EH (cell line): ENCODE results near the gene ZNF81.
"Not testable (repeated sequence)": the region's sequence is repeated elsewhere in the genome, so short reads cannot be mapped to it uniquely, and the experiment has no call there.

Source experiments
- DNase-seq: peaks from one replicate; pipeline ENCODE4 v3.0.0-alpha.2; 2015; ENCODE audit warnings: low read depth

The ZNF81 gene

DNA sequence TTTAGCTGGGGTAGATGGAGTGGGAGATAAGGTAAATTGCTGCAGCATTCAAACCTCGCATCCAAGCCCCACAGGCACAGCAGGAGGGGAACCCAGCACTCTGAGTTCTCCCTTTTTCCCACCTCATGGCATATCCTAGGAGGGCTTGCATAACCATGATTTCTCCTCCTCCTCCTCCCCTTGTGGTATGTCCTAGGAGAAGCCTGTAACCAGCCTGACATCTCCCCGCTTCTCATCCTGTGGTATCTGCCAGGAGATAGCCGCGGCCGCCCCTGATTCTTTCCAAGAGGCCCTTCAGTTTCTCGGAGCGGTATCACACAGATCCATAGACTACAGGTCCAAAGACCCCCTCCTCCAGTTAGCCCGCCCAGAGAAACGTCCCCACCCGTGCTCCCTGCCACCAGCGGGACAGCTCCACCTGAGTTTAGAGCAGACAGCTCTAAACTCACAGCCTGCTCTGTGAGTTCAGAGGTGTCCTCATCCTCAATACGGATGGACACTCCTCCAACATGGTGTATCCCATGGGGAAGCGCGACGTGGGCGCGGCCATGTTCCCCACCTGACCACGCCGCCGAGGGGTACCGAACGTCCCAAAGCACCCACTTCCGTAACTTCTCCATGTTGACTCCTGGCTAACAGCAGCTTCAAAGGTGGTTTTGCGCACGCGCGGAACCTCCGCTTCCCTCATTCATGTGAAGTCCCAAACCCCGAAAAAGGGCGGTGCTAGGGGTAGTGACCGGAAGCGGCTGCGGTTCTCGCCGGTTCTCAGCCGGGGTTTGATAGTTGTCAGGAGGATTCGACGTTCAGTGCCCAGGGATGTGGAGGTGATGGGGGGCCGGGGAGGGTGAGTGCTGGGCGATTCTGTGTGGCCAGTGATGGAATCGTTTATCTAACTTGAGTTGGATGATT lies at the start of gene ZNF81:
TSS of gene ZNF81 (plus strand) at position 739 of the 909 bp plus-strand sequence. CDS start 9,366 bp downstream, outside the sequence.
- peak; percentile 97 for DNase-seq

- peak; percentile 75 for DNase-seq
Measured at GRCh38 chrX:47796433-47796906, 40.2 kb upstream of the ZNF81 start.

GRCh38 chrX:47797084-47797483 lies 39.6 kb upstream of the ZNF81 start:
- DNase-seq = peak; percentile 0

DNA sequence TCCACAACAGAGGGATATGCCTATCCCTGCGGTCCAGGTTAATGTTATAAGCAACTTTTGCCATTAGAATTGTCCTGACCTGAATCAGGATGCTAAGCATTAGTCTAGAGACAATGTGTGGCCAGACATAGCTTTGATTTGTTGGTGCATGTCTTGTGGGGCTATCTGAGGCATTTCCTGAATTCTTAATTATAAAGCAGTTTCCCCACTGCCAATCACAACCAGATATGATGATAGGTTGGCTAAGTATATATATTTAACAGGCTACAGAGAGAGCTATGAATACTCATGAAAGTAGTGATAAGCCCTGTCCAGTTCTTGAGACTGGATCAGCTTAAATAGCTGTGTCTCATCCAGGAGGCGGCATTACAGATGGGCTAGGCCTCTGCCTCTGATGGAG lies 37.8 kb upstream of the ZNF81 start:
- no peak for DNase-seq

GRCh38 chrX:47802589-47802988 lies 34.1 kb upstream of the ZNF81 start:
- peak; percentile 1 for DNase-seq

GRCh38 chrX:47803103-47803502 lies 33.6 kb upstream of the ZNF81 start:
- DNase-seq = not testable (repeated sequence)

- no peak for DNase-seq
Measured at GRCh38 chrX:47804315-47804714, 32.4 kb upstream of the ZNF81 start.

DNA sequence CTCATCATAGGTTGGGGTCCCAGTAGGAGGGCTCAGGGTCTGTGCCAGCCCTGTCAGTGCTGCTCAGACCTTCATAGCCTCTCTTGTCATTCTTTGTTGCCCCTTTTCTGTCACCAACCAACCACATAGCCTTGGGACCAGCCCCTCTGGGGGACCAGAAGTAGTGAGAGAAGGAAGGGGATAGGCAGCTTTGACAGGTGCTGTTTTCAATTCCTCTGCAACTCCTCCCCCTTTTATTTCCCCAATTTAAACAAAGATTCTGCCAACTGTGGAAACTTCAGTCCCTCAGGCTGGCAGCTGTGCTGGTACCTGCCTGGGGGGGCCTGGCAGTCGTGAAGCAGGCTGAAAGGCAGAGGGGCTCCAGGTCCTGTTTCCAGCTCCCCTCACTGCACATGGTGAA lies 30.9 kb upstream of the ZNF81 start:
- not testable (repeated sequence) for DNase-seq

- DNase-seq = not testable (repeated sequence)
Measured at GRCh38 chrX:47806415-47807271, 30.1 kb upstream of the ZNF81 start.

DNA sequence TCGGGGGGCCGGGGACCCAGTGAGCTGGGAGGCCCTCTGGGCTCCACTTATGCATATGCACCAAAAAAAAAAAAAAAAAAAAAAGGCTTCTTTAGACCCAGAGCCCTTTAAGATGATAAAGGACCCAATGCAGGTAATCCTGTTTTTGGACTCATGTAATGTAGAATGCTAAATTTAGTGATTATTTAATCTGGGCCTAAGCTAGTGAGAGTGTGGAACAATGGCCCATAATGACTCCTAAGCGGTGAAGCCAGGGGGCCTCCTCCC lies 29.5 kb upstream of the ZNF81 start:
- not testable (repeated sequence) for DNase-seq

GRCh38 chrX:47807548-47807947 lies 29.2 kb upstream of the ZNF81 start:
- DNase-seq = no peak

DNA sequence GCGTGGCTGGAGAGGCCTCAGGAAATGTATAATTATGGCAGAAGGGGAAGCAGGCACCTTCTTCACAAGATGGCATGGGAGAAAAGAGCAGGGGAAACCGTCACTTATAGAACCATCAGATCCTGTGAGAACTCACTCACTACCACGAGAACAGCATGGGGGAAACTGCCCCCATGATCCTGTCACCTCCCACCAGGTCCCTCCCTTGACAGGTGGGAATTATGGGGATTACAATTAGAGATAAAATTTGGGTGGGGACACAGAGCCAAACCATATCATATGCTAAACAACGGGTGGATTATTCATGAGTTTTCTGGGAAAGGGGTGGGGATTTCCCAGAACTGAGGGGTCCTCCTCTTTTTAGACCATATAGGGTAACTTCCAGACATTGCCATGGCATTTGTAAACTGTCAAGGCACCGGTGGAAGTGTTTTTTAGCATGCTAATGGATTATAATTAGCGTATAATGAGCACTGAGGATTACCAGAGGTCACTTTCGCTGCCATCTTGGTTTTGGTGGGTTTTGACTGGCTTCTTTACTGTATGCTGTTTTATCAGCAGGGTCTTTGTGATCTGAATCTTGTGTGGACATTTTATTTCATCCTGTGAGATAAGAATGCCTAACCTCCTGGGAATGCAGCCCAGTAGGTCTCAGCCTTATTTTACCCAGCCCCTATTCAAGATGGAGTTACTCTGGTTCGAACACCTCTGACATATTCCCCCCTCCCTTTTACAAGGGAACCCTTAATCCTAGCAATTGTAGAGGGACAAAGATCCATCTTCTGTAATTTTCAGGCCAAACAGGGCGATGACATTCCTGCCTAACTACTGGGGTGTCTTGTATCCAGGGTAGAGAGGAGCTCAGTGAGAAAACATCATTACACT lies 27.6 kb upstream of the ZNF81 start:
- no peak for DNase-seq

DNA sequence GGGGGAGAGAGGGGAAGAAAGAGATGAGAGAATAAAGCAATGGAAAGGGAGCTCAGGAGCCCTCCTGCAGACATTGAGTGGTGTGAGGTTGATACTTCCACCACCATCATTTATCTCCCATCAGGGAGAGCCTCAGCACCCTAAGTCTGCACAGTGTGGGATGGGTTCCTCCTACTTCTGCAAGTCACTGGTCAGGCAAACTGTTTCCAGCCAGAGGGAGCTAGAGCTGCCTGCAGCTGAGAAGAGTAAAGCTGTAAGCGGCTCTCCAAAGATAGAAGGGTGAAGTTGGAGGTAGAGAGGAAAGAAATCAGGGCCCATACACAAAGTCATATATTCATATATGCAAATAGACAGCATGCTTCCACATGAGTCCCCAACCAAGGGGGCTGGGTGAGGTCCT lies 21.9 kb upstream of the ZNF81 start:
- DNase-seq = peak; percentile 1

DNA sequence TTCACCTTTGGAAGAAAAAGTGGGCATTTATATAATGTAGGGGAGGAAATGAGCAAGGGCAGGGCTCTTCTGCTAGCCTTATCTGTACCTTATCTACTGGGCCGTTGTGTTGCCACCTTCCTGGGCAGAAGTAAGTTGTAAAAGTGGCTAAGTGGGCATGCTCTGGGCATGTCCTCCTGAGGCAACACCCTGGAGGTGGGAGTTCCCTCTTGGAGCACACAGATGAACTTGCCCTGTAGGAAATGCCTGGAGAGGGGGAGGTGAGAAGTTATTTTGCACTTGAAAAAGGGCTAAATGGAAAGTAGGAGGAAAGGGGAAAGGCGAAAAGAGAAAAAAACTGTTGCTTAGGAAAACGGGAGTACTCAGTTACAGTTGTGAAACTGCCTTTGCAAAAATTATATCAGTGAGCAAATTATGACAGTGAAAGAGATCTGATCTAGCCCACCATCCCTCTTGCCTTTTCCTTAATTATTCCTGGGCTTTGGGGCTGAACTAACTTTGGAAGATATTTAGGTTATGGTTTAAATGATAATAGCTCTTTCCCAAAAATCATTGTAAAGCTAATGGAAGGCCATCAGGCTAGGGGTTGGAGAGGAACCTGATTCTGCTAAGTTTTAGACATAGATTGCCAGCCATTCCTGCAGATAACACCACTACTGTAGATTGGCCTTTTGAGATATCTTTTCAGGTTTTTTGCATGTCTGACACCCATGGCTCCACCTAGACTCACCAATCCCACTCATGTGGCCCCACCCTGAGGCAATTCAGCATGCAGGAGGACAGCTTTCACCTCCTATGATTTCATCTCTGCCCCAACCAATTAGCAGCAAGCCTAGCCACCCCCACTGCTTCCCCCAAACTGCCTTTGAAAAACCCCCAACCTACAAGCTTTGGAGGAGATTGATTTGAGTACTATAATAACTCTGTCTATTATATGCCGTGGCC lies 20.5 kb upstream of the ZNF81 start:
- DNase-seq = peak; percentile 9

- no peak for DNase-seq
Measured at GRCh38 chrX:47817421-47817820, 19.3 kb upstream of the ZNF81 start.

- DNase-seq = no peak
Measured at GRCh38 chrX:47817897-47818296, 18.8 kb upstream of the ZNF81 start.

- no peak for DNase-seq
Measured at GRCh38 chrX:47828984-47829383, 7.7 kb upstream of the ZNF81 start.

DNA sequence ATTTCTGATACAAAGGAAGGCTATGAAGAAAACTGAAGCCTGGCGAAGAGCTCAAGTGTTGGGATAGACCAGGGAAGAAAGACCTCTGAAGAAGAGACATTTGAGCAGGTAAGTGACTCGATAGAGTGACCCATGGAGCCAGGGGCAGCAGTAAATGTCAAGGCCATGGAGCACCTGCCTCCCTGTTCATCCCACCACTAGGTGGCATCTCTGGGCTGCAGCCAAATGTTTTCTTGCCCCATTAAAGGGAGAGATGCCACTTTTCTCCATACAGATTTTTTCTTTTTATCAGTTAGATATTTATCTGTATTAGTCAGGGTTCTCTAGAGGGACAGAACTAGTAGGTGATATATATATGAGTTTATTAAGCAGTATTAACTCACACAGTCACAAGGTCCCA lies 4.9 kb upstream of the ZNF81 start:
- peak; percentile 43 for DNase-seq

GRCh38 chrX:47838361-47838760 lies 1.7 kb downstream of the ZNF81 start:
- no peak for DNase-seq

DNA sequence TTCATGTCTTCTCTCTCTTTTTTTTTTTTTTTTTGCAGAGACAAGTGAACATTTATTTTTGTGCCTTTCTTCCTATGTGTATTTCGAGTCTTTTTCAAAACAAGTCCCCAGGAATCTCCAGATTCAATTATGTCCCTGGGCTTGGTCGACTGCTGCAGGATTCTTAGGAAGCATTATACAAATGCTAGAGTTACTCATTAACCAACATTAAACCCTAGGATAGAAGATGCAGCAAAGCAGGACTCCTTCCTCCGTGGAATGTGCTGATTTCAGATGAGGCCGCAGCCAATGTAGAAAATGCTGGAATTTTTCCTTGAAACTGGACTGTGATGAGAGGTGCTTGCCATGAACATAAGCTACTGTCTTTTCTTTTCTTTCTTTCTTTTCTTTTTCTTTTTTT lies 3.4 kb downstream of the ZNF81 start:
- no peak for DNase-seq

DNA sequence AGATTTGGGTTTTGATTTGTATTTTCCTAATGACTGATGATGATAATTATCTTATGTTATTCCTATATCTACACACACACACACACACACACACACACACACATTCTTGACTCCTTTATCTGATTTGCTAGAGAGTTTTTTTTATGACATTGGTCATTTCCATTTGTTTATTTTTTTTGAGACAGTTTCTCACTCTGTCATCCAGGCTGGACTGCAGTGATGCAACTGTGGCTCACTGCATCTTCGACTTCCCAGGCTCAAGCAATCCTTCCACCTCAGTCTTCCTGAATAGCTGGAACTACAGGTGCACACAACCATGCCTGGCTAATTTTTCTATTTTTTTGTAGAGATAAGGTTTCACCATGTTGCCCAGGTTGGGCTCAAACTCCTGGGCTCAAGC lies 6.7 kb downstream of the ZNF81 start:
- peak; percentile 60 for DNase-seq
